GM18508 (cell line): Measurements from ENCODE around the gene AP5Z1.
A peak's percentile ranks its signal among the peaks of the same experiment; 100 is the strongest.

Source experiments
- ATAC-seq: cut with Tn5 transposase; IDR thresholded peaks from one replicate; pipeline ENCODE4 v1.9.1; 2021; ENCODE audit warnings: moderate number of reproducible peaks; ENCODE audit not compliant: insufficient read depth, unreplicated experiment

The AP5Z1 gene

DNA sequence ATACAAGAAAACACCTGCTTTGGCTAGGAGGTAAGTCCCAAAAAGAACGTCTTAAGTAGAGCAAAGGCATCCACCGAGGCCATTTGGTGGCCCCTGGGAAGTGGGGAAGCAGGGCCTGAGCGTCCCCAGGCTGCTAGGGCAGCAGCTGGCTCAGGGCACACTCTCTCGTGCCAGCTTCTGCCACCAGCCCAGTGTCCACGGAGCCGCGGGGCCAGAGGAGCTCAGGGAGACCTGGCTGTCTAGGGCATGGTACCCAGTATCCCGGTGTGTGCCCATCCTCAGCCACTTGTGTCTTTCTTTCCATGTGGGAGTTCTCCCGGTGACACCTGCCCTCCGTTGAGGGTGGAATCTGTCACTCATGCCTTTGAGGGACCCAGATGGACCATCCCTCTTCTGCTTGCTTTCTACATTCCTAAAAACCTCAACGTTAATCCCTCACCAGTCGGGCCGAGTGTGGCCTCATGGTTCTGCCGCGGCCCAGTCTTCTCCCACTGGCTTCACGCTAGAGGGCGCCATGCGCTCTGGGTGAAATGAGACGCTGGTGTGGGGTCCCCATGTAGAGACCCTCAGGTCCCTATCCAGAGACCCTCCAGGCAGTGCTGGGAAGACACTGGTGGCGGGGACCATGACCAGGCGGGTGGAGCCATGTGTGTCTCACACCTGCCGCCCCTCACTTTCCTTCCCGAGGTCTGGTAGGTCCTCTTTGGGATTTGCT lies 9.5 kb upstream of the AP5Z1 start:
- no peak for ATAC-seq

DNA sequence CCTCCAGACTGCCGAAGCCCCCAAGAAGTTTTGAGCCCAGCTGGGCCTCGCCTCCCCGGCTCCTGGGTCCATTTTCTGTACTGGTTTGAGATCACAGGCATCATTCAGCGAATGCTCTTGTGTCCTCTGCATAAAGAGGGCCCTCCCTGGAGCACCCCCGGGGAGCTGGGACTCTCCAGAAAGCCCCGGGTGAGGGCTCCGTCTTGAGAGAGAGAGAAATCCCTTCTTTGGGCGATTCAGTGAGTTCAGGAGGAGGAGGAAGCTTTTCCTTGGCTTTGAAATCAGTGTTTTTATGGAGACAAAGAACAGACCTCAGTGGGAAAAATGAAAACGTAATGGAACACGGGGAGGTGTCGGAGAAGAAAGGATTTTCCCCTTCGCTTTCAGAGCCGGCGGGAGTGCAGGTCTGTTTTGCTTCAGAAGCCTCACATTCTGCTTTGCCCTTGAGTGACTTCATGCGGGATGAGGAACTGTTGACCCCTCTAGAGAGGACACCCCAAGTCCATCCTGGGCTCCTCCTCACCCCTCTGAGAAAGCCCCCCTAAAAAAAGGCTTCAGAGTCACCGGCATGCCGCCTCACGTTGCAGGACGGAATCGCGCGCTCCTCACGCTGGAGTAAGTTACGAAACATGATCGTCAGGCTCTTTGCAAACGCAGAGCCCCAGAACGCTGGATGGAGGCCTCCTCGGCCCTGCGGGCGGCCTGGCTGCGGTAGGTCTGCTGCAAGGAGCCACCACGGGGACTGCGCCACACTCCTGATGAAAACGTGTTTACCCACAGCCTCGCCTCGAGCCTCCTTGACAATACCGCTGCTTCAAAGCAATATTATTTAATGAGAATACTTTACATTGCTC lies 8.5 kb upstream of the AP5Z1 start:
- ATAC-seq = no peak

DNA sequence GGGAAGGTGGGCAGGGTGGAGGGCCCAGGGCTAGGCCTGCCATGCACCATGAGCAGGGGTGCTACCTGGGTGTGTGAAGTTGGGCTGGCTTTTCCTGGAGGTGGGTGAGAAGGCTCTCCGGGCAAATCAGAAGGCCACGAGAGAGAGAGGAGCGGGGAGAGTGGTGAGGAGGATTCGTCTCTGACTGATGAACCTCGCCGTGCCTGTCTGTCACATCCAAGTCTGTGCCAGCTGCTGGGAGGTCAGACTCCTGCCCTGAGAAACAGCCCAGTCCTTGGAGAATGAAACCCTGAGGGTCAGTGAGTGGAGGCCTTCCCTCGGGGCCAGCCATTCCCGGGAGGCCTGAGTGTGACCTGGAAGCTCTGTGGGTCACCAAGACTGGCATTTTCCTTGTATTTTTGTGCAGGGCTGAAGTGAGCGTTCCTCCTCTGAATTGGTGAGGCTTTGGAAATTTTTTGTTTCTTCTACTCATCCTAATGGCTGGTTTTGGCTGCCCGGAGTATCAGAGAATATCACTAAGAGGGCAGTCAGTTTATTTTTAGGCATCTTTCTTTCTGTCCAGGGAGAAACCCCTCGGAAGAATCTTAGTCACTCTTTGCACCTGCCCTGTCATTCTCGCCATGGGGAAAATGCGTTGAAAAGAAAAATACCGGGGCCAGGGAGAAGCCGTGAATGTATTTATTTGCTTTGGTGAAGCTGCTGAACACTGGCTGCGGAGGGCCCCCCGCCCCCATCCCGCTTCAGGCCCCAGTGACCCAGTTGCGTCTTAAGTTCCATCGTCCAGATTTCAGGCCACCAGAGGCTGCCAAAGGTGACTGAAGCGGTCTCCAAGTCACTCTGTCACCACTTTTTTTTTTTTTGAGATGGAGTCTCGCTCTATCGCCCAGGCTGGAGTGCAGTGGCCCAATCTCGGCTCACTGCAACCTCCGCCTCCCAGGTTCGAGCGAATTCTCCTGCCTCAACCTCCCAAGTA lies 6.5 kb upstream of the AP5Z1 start:
- no peak for ATAC-seq

DNA sequence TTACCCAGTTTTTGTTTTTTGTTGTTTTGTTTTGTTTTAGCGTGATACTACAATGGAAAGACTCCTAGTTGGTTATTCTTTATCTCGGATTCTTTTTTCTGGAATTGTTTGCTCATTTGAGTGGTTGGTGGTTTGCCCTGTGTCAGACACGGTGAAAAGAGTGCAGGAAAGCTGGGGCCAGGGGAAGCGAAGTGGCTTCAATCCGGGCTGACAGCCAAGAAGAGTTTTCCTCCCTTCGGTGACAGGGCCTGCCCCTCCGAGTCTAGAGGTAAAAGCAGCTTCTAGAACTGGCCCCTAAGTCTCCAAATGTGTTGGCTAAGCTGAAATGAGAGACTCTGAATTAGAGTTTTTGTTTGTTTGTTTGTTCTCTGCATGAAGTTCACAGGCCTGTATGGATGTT lies 5.7 kb upstream of the AP5Z1 start:
- no peak for ATAC-seq

DNA sequence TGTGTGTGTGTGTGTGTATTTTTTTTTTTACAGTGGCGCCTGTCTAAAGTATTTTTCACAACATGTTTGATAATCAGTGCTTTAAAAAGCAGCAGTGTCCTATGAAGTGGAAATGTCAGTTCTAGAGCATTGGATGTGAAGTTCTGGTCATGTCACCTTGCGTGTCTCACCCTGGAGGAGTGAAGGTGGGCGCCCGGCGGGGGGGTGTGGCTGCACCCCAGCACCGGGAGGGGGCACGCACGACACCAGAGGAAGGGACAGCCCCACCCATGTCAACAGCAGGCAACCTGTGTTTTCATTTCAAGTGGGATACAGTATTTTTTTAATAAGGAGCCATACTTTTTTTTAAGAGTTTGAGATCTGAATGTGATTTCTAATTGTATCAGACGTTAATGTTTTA lies 4.5 kb upstream of the AP5Z1 start:
- ATAC-seq = no peak

DNA sequence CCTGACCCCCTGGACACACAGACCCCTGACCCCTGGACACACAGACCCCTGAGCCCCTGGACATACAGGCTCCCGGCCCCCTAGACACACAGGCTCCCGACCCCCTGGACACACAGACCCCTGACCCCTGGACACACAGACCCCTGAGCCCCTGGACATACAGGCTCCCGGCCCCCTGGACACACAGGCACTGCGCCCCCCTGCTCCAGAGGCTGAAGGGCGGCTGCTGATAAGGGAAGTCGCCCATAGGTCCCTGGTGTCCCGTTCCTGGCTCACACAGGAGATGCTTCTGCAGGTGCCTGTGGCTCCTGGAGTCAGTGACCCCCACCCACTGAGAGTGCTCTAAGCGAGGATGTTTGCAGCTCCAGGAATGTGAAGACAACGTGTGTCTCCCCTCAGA lies 3.7 kb upstream of the AP5Z1 start:
- ATAC-seq = no peak

DNA sequence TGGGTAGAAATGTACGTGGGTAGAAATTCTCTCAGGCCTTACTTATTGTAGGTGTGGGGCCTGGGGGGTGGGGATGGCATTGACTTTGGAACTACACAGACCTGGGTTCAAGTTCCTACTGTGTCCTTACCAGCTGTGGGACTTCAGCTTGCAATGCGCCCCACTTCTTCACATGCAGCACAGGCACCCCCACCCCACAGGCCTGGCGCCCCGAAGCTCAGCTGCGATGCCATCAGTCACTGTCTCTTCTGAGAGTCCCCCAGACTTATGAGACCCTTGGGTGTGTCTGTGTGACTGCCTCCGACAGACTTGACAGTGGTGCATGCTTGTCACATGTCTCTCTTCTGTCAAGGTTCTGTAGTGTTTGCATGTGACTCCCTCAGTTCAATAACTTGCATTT lies 3.1 kb upstream of the AP5Z1 start:
- no peak for ATAC-seq

DNA sequence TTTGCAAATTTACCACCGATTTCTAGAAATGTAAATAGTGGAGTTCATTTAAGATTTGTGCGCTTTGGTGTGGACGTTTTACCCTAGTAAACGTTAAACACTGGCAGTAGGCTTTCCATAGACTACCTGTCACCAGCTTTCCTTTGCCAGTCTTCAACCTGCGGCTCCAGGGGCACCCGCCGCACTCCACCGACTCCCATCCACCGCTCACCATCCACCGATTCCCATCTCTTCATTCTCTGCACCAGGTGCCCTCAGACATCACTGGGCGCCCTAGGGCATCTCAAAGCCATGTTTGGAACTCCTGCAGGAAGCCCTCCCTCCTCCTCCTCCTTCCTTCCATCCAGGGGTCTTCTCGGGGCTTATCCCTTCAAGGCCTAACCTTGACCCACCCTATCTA lies 1.4 kb upstream of the AP5Z1 start:
- no peak for ATAC-seq

DNA sequence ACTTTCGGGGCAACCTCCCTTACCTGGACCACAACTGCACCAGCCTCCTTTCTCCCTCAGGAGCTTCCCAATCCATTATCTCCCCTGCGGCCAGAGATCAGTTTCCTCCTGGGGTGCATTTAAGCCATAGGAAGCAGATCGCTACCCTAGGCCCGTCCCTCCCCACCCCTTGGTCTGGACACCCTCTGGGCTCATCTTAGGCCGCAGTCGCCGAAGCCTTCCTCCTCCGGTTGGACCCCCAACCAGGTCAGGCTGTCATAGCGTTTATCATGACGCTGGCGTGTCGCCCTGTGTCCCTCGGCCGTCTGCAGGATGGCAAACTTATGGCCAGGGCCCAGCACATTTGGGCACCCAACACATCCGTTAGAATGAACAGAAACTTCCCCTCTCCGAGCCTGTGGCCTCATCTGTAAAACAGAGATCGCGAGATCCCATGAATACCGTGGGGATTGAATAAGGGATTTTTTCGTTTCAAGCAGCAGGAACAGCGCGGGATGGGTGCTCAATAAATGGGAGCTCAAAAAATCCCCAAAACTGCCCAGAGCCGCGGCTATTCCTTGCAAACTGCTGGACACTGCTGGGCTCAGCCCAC lies 669 bp upstream of the AP5Z1 start:
- peak; percentile 13 for ATAC-seq

DNA sequence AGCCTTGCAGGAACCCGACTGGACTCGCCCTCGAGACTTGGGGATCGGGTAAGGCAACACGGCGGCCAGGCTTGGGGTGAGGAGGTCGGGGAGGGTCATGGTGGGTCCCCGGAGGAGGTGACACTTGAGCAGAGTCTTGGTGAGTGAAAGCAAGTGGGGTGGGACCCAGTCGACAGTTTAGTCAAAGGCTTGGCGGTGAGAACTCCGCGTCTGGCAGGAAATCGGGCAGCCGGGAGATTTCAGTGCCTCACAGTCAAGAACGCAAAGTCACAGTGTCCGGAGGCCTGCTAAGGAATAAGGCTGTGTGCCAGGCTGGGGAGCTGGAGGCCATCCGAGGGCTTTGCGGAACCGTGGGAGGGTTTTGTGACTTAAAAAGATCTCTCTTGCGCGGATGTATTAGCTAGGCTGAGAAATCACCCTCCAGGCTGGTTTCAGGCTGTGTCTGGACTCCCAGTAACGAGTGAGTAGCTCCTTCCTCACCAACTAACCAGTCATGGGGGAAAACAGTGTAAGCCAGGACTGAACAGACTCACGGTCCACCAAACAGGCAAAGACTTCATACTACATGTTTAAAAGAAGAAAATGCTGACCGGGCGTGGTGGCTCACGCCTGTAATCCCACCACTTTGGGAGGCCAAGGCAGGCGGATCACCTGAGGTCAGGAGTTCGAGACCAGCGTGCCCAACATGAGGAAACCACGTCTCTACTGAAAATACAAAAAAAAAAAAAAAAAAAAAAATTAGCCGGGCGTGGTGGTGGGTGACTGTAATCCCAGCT lies 613 bp downstream of the AP5Z1 start:
- peak; percentile 8 for ATAC-seq

DNA sequence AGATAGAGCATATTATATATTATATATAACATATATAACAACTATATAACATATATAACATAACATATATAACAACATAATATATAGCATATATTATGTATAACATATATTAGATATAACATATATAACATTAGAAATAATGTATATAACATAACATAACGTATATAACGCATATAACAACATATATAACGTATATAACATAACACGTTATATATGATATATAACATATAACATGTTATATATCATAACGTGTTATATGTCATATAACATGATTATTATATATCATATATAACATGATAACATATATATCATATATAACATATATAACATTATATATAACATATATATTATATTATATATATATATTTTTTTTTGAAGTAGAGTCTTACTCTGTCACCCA lies 3.7 kb downstream of the AP5Z1 start:
- no peak for ATAC-seq

DNA sequence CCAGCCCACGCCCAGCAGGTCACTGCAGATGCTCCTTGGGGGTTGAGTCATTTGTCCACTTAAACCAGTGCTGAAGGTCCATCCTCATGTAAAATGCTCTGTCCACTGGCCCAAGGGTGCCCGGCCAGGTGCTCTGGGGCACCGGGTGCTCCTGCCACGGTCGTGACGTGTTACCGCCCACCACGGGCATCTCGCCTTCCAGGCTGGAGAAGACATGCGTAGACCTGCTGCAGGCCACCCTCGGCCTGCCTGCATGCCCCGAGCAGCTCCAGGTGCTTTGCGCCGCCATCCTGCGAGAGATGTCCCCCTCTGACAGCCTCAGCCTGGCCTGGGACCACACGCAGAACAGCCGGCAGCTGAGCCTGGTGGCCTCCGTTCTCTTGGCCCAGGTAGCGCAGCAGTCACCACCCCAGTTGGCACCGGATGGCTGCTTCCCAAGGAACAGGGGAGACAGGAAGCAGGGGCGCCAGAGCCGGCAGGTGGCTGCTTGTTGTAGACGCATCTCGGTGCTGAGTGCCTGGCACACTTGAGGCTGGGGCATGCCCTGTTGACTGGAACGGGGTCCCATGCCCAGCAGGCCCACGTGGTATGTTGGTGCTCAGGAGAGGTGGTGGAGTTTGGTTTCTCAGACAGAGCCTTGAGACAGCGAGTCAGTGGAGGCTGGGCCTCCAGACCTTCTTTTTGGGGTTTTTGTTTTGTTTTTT lies 6.1 kb downstream of the AP5Z1 start:
- no peak for ATAC-seq

DNA sequence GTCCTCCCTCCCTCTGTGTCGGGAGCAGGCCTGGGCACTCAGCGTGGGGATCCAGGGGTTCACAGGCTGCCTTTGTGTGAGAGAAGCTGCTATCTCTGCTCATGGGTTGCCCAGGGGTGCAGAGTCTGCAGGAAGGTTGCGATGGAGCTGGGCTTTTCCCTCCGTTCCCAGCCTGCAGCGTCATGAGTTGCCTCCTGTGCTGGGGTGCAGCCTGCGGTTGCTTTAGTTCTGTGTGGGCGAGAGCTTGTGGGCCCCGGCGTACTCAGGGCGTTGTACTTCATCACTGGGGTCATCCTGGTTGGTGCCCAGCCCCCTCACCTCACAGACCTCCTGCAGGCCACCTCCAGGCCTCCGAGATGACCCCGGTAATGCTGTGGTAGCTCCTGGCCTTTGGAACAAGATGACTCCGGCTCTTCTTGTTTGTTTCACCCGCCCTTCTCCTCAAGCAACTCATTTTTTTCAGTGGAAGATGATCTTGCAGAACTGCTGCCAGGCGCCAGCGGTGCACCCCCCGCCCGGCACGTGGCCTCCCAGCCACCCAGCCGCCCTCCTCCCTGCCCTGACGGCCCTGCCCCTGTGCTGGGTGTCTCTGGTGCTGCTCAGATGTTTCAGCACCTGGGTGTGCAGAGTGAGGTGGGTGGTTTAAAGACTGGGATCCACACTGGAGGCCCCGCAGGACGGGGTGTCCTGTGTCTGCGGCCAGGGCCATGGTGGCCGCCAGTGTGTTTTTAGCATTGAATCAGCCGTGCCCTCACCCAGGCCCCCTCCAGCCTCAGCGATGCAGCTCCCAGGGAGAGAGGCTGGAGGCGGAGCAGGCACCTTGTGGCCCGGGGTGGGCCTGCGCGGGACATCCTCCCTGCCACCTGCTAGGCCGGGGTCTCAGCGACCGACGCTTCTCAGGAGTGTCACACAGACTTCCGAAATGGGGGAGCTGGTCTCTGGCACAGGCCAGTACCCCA lies 7.2 kb downstream of the AP5Z1 start:
- ATAC-seq = no peak

DNA sequence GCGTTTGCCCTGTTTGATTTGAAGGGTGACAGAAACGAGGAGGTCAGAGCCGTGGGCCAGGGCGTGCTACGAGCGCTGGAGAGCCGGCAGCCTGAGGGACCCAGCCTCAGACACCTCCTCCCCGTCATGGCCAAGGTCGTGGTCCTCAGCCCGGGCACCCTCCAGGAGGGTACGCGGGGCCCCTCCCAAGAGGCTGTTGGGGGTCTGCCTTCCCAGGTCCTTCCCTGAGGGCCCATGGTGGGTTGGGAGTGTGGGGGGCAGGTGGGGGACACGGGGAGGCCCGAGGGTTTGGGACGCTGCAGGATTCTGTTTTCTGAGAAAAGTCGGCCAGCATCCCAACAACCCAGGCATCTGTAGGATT lies 7.8 kb downstream of the AP5Z1 start:
- ATAC-seq = no peak

DNA sequence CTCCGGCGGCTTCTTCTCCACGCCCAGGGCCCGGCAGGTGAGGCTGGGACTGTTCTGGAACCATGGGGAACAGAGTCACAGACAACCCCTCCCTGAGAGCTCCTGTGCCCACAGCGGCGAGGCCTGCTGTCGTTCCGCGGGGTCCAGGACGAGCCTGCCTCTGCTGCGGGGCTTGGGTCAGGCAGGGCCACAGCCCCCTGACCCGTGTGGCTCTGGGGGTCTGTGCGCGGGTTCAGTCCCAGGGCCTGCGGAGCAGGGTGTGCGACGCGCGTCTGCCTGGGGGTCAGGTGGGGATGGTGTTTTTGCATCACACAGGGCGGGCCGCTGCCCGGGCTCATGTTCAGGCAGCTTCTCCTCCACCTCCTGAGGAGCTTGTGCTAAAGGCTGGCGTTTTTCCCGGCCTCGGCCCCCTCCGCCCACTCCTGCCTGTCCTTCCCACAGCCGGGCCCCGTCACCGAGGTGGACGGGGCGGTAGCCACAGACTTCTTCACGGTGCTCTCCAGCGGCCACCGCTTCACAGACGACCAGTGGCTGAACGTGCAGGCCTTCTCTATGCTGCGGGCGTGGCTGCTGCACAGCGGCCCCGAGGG lies 8.4 kb downstream of the AP5Z1 start:
- ATAC-seq = no peak

DNA sequence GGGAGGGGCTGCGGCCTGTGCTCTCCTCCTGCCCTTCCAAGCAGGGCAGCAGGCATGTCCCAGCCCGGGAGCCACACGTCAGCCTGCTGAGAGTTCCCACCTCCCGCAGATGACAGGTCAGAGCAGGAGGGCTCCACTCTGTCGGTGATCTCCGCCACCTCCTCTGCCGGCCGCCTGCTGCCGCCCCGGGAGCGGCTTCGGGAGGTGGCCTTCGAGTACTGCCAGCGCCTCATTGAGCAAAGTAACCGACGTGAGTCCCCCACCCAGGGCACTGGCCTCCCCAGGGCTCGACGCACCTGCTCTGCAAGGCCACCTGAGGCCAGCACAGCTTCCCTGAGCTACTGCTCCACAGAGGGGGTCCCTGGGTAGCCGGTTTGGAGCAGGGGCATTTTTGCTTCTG lies 9.4 kb downstream of the AP5Z1 start:
- ATAC-seq = no peak

DNA sequence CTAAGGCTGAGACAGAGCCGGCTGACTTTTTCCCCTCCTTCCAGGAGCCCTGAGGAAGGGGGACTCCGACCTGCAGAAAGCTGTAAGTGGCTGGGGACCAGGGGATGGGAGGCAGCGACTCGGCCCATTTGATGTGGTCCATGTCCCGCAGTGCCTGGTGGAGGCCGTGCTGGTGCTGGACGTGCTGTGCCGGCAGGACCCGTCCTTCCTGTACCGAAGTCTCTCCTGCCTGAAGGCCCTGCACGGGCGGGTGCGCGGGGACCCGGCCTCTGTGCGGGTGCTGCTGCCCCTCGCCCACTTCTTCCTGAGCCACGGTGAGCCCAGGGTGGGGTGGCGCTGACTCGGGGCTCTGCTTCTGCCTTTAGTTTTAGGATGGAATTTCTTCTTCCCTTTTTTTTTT lies 9.9 kb downstream of the AP5Z1 start:
- no peak for ATAC-seq

DNA sequence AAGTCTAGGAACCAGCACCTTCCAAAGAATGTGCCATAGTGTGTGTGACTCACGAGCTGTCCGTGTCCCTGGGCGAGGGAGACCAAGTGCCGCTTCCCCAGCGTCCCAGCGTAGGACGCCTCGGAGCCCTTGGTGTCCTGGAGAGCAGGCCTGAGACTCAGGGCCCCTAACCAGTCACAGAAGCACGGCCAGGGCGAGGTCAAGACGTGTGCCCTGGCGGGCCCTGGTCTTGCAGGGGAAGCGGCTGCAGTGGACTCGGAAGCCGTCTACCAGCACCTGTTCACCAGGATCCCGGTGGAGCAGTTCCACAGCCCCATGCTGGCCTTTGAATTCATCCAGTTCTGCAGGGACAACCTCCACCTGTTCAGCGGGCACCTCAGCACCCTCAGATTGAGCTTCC lies 10.6 kb downstream of the AP5Z1 start:
- no peak for ATAC-seq
